ENCODE results near the gene DARS1. TPM values are rescaled to one million over a fixed set of nuclear protein-coding genes. Genes with fewer than 3 reads are reported as not detected.

DARS1 gene
- total and polyA plus RNA-seq, 2 donors (not counting 1 experiment from before 2014, with no cell fraction given) = 36.7 to 88.3 TPM

DNA sequence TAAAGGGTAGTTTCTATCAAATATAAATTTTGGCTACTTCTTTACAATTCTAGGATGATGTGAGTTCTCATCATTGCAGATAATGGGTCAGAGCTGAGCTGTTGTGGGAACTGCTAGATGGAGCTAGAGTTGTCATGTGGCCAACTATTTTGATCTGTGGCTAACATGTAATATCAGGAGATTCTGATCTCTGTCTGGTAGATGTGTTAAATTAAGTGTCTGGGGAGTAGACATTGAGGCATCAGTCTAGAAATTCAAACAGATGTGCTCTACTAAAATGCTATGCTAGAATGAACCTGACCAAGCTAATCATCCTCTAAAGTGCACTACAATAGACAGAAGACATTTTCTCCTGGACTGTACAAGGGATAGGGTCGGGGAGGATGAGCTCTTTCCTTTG is 30.3 kb upstream of the DARS1 start:
- Histone ChIP-seq H3K4me3 (ENCODE audit: control extremely low read depth in 1 of 5, extremely low read depth in 1 of 5, insufficient read depth in 1 of 5, low read depth in 2 of 5, low read length in 4 of 5) (no peak overlapping the region), H3K4me1 (ENCODE audit: control insufficient read depth in 2 of 2, insufficient read depth in 2 of 2, low read length in 2 of 2) (peaks cover 22% of the 10 kb centered on the region in 2 donors), H3K79me2 (ENCODE audit: control insufficient read depth, insufficient read depth, low read length) (no peaks in the 10 kb centered on the region), H2AFZ (ENCODE audit: insufficient read depth, low read depth, low read length, poor library complexity, severe bottlenecking) (no peak overlapping the region), H3K9ac (ENCODE audit: low read length) (no peak overlapping the region), H3K4me2 (replicated peaks; ENCODE audit: low read depth, low read length, poor library complexity, severe bottlenecking) (no peak overlapping the region), H4K20me1 (ENCODE audit: control insufficient read depth, insufficient read depth, low read length, poor library complexity, severe bottlenecking) (no peaks in the 10 kb centered on the region), H3K9me3 (ENCODE audit: control extremely low read depth in 1 of 3, control insufficient read depth in 2 of 3, insufficient read depth in 1 of 3, low read length in 2 of 3) (no peaks in the 10 kb centered on the region), H3K36me3 (replicated peaks in 1 of 2; ENCODE audit: control extremely low read depth in 1 of 2, control insufficient read depth in 1 of 2, extremely low read depth in 1 of 2, insufficient read depth in 2 of 2, low read length in 1 of 2) (no peaks in the 10 kb centered on the region), H3K27ac (ENCODE audit: low read length in 2 of 2) (no peak overlapping the region), H3K27me3 (replicated peaks in 1 of 4; ENCODE audit: control extremely low read depth in 1 of 4, control insufficient read depth in 3 of 4, insufficient read depth in 4 of 4, low read length in 3 of 4) (no peaks in the 10 kb centered on the region)
- H3K4me1 Mint-ChIP-seq = peaks cover 30% of the 10 kb centered on the region
- ChIA-PET POLR2A (interaction anchor here (0.7 kb wide), 1 partner anchor 11 kb away, joined by 3 read pairs; no protein-coding TSS in a partner anchor), CTCF (interaction anchor here (1.0 to 1.3 kb wide), 3 partner anchors 18 to 368 kb away, joined by 3 to 4 read pairs (median 4); no protein-coding TSS in a partner anchor)
- WGBS (ENCODE audit: insufficient coverage) = no CpG with 5 or more reads among the region's 1 CpG
- no peak overlapping the region for H3K4me3 Mint-ChIP-seq
- H3K9me3 Mint-ChIP-seq (ENCODE audit: insufficient read depth) = no peaks in the 10 kb centered on the region
- intact Hi-C loops (cut with micrococcal nuclease) = loop anchor here (5.0 kb wide), 1 partner anchor 37 kb away; no protein-coding TSS in a partner anchor
- TF ChIP-seq, protein P1, sequence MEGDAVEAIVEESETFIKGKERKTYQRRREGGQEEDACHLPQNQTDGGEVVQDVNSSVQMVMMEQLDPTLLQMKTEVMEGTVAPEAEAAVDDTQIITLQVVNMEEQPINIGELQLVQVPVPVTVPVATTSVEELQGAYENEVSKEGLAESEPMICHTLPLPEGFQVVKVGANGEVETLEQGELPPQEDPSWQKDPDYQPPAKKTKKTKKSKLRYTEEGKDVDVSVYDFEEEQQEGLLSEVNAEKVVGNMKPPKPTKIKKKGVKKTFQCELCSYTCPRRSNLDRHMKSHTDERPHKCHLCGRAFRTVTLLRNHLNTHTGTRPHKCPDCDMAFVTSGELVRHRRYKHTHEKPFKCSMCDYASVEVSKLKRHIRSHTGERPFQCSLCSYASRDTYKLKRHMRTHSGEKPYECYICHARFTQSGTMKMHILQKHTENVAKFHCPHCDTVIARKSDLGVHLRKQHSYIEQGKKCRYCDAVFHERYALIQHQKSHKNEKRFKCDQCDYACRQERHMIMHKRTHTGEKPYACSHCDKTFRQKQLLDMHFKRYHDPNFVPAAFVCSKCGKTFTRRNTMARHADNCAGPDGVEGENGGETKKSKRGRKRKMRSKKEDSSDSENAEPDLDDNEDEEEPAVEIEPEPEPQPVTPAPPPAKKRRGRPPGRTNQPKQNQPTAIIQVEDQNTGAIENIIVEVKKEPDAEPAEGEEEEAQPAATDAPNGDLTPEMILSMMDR (IDR thresholded peaks at IDR 0.05) = no peak
- TF ChIP-seq EZH2 (IDR thresholded peaks at IDR 0.05; ENCODE audit: borderline replicate concordance, insufficient read depth, low read depth, low read length, poor library complexity, severe bottlenecking) = no peak
- DNase-seq (no peak), ATAC-seq (ENCODE audit: low read depth) (no peak)
- H3K27ac Mint-ChIP-seq = no peak overlapping the region
- no peaks in the 10 kb centered on the region for H3K27me3 Mint-ChIP-seq

DNA sequence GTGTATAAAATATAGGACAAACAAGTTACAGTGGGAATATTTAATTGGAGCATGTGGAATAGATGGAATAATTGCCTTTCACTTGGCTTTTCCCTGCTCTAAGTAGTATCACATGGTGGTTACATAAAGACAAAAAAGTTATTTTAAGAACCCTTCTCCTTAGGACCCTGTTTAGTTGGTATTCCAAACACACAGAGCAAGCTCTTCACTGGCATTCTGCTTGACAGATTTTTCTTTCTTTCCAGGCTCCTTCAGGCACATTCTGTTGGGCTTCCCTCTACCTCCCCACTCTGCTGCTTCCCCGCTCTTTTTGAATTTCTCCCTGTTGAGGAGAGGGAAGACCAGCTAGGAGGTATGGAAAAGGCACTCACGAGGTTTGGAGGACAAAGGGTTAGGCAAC is 29.0 kb upstream of the DARS1 start:
- Histone ChIP-seq H3K4me1 (ENCODE audit: control insufficient read depth in 2 of 2, insufficient read depth in 2 of 2, low read length in 2 of 2) (peaks cover 25 to 26% of the 10 kb centered on the region in 2 donors), H4K20me1 (ENCODE audit: control insufficient read depth, insufficient read depth, low read length, poor library complexity, severe bottlenecking) (no peaks in the 10 kb centered on the region), H3K9me3 (ENCODE audit: control extremely low read depth in 1 of 3, control insufficient read depth in 2 of 3, insufficient read depth in 1 of 3, low read length in 2 of 3) (no peaks in the 10 kb centered on the region), H3K79me2 (ENCODE audit: control insufficient read depth, insufficient read depth, low read length) (no peaks in the 10 kb centered on the region), H3K36me3 (replicated peaks in 1 of 2; ENCODE audit: control extremely low read depth in 1 of 2, control insufficient read depth in 1 of 2, extremely low read depth in 1 of 2, insufficient read depth in 2 of 2, low read length in 1 of 2) (no peaks in the 10 kb centered on the region), H3K9ac (ENCODE audit: low read length) (no peak overlapping the region), H3K27me3 (replicated peaks in 1 of 4; ENCODE audit: control extremely low read depth in 1 of 4, control insufficient read depth in 3 of 4, insufficient read depth in 4 of 4, low read length in 3 of 4) (no peaks in the 10 kb centered on the region), H2AFZ (ENCODE audit: insufficient read depth, low read depth, low read length, poor library complexity, severe bottlenecking) (no peak overlapping the region), H3K4me3 (ENCODE audit: control extremely low read depth in 1 of 5, extremely low read depth in 1 of 5, insufficient read depth in 1 of 5, low read depth in 2 of 5, low read length in 4 of 5) (peak overlapping the region in 1 of 5 experiments; percentile 7), H3K4me2 (replicated peaks; ENCODE audit: low read depth, low read length, poor library complexity, severe bottlenecking) (no peak overlapping the region), H3K27ac (ENCODE audit: low read length in 2 of 2) (no peak overlapping the region)
- 80% methylated on average over 1 of the region's 2 CpGs for WGBS (ENCODE audit: insufficient coverage)
- DNase-seq (no peak), ATAC-seq (ENCODE audit: low read depth) (no peak)
- intact Hi-C loops (cut with micrococcal nuclease) = no loop called here
- TF ChIP-seq, protein P1 (IDR thresholded peaks at IDR 0.05) = no peak
- no peak for TF ChIP-seq EZH2 (IDR thresholded peaks at IDR 0.05; ENCODE audit: borderline replicate concordance, insufficient read depth, low read depth, low read length, poor library complexity, severe bottlenecking)
- Mint-ChIP-seq H3K27ac (no peak overlapping the region), H3K9me3 (ENCODE audit: insufficient read depth) (no peaks in the 10 kb centered on the region), H3K27me3 (no peaks in the 10 kb centered on the region), H3K4me1 (peaks cover 32% of the 10 kb centered on the region), H3K4me3 (no peak overlapping the region)
- ChIA-PET CTCF (no interaction called here), POLR2A (interaction anchor here (0.6 kb wide), 1 partner anchor 80 kb away, joined by 3 read pairs; no protein-coding TSS in a partner anchor)

Data from B cell (primary cell).